Left hindlimb (tissue), 1 donor: ENCODE results near the gene MAVS.
"Not testable (repeated sequence)": the region's sequence is repeated elsewhere in the genome, so short reads cannot be mapped to it uniquely, and the experiment has no call there.

Experiments used
- DNase-seq: peaks from one replicate; pipeline ENCODE4 v3.0.0-alpha.2; 2018

The MAVS gene

DNA sequence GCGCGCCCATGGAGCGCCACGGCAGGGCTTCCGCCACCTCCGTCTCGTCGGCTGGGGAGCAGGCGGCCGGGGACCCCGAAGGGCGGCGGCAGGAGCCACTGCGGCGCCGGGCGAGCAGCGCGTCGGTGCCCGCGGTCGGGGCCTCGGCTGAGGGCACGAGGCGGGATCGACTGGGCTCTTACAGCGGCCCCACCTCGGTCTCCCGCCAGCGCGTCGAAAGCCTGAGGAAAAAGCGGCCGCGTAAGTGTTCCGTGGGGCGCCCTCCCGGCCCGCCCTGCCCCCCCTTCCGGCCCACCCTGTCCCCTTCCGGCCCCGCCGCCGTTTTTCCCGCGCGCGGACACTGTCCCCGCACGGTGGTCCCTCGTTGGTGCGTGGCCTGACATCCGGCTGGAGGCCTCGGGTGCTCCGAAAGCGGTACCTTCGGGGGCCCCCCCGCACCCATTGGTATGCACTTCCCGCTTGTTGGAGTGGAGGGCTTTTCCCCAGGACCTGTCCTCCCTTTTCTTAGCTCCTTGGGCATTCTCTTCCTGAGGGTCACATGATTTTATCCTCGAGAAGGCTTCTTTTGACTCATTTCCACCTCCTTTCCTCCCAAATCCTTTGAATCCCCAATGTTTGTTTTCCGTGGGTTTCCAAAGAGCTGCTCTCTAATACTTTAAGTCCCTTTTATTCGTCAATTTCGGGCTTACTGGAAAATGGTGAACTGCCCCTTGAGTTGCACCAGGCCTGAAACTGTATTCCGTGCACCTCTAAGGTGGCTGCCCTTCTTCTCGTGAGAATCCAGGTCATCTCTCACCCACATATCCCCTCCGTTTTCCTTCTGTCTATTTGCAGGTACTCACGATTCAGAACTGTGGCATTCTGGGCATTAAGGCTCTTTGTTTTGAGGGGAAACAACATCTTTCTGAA, 43.1 kb downstream of the MAVS start:
- DNase-seq = peak; percentile 62

- no peak for DNase-seq
Observed at GRCh38 chr20:3890398-3890751, 43.7 kb downstream of the MAVS start.

GRCh38 chr20:3890999-3891929, 44.6 kb downstream of the MAVS start:
- DNase-seq = no peak

GRCh38 chr20:3894796-3895195, 48.2 kb downstream of the MAVS start:
- DNase-seq = no peak

- no peak for DNase-seq
Observed at GRCh38 chr20:3896302-3896701, 49.7 kb downstream of the MAVS start.

- no peak for DNase-seq
Observed at GRCh38 chr20:3896853-3897583, 50.4 kb downstream of the MAVS start.

GRCh38 chr20:3898181-3898580, 51.5 kb downstream of the MAVS start:
- DNase-seq = not testable (repeated sequence)

- no peak for DNase-seq
Observed at GRCh38 chr20:3898639-3899038, 52.0 kb downstream of the MAVS start.

- DNase-seq = no peak
Observed at GRCh38 chr20:3900187-3900604, 53.6 kb downstream of the MAVS start.

DNA sequence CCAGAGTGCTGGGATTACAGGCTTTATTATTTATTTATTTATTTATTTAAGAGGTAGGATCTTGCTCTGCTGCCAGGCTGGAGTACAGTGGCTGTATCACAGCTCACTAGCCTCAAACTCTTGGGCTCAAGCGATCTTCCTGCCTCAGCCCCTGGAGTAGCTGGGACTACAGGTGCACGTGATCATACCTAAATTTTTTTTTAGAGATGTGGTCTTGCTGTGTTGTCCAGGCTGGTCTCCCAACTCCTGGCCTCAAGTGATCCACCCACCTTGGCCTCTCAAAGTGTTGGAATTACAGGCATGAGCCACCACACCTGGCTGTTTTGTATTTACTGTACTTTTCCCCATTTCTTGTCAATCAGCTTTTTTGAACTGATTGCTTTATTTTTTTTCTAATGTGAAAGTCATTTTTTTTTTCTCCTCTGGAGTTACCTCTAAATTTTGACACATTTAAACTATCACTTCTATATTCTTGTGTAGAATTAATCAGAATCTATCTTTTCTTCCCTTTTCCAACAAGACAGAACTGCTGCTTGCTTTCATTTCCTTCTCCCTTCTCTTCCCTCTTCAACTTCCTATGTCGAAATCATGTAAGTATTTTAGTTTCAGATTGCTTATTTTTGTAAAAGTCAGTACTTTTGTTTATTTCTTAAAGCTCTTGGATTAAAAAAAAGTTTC, 54.5 kb downstream of the MAVS start:
- DNase-seq = no peak

- DNase-seq = no peak
Observed at GRCh38 chr20:3901706-3902440, 55.2 kb downstream of the MAVS start.

- no peak for DNase-seq
Observed at GRCh38 chr20:3902446-3902845, 55.8 kb downstream of the MAVS start.

- no peak for DNase-seq
Observed at GRCh38 chr20:3904224-3904623, 57.6 kb downstream of the MAVS start.

DNA sequence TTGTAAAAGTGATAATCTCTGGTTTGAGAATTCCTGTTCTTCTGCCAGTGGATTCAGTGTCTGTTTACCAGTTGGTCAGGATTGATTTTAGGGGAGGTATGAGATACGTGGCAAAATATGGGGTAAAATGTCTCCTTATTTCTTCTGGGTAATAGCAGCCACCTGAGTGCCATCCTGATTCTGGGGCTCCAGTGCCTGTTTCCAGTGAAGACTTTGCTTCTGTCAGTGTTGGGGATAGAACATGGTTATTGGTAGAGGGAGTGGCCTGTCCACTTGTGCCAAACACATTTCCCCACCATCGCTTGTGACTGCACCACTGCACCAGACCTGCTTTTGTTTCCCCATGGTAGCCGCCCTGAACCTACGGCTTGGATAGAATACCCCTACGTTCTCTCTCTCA, 58.2 kb downstream of the MAVS start:
- no peak for DNase-seq

DNA sequence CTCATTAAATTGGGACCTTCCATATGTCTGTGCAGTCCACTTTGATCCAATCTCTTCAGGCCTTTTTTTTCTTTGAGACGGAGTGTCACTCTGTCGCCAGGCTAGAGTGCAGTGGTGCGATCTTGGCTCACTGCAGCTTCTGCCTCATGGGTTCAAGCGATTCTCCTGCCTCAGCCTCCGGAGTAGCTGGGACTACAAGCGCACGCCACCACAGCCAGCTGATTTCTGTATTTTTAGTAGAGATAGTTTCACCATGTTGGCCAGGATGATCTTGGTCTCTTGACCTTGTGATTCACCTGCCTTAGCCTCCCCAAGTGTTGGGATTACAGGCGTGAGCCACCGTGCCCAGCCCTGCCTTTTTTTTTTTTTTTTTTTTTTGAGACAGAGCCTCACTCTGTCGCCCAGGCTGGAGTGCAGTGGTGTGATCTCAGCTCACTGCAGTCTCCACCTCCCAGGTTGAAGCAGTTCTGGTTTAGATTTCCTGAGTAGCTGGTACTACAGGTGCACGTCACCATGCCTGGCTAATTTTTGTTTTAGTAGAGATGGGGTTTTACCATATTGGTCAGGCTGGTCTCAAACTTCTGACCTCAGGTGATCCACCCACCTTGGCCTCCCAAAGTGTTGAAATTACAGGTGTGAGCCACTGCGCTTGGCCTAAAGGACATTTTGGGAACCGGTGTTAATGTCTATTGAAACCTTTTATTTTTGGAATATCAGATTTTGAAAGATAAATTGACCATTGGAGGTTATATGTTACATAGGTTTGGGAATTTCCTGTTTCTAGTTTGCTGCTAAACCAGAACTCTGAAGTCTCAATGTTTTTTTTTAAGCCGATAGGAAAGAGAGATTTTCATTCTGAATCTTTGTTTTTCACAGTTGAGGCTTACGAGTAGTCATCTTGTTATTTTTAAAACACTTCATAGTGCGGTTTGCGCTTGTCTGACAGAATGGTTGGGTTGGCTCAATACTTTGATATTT, 60.4 kb downstream of the MAVS start:
- not testable (repeated sequence) for DNase-seq

- no peak for DNase-seq
Observed at GRCh38 chr20:3908667-3909066, 62.0 kb downstream of the MAVS start.

DNA sequence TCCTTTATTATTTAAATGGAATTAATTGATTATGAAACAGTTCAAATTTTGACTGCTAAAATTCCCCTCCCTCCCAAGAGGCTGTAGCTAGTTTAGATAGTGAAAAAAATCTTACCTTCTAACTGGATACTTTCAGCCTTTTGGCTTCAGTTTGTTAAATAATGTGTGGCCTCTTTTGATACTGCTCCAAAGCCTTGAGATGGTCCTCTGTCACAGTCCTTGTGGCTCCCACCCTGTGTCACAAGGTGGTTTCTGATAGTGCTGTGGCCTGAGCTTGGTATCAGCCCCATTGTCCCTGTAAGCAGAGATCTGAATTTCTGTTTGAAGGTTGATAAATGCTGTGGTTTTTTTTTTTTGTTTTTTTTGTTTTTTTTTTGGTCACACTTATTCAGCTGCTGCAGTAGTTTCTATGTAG, 63.3 kb downstream of the MAVS start:
- no peak for DNase-seq

GRCh38 chr20:3910853-3911252, 64.2 kb downstream of the MAVS start:
- DNase-seq = no peak

GRCh38 chr20:3911956-3912355, 65.3 kb downstream of the MAVS start:
- no peak for DNase-seq

DNA sequence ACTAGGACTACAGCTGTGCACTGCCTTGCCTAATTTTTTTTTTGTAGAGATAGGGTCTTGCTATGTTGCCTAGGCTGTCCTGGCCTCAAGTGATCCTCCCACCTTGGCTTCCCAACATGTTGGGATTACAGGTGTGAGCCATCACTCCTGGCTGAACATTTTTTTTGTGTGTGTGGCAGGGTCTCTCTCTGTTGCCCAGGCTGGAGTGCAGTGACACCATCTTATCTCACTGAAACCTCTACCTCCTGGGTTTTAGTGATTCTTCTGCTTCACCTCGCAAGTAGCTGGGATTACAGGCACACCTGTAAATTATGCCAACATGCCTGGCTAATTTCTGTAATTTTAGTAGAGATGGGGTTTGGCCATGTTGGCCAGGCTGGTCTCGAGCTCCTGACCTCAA, 67.8 kb downstream of the MAVS start:
- DNase-seq = no peak
